GM10248 (cell line): Measurements from ENCODE around the gene WRNIP1.

Experiments used
- CTCF ChIA-PET: fragments of 300-600 bp; sonication (Branson Sonifier 250); formaldehyde crosslinking; extraction: SDS; loops from one replicate; lab custom pipeline; 2021; ENCODE audit warnings: antibody characterized with exemption; lab: Yijun Ruan, JAX
- POLR2A ChIA-PET: fragments of 350-650 bp; sonication (Branson Sonifier 250); formaldehyde crosslinking; extraction: SDS; loops from one replicate; lab custom pipeline; 2020; ENCODE audit warnings: antibody characterized with exemption; lab: Yijun Ruan, JAX
- DNase-seq: peaks from one replicate; pipeline ENCODE4 v3.0.0; 2012; ENCODE audit errors: extremely low spot score
- TF ChIP-seq, protein P1 (sequence below): IDR thresholded peaks from 2 replicates; pipeline ENCODE4 v1.5.1; 2012; ENCODE audit warnings: mild to moderate bottlenecking, low read depth; ENCODE audit errors: extremely low read depth, missing control alignments, control extremely low read depth

The WRNIP1 gene

GRCh38 chr6:2784061-2784460 is 18.9 kb downstream of the WRNIP1 start:
- TF ChIP-seq, protein P1, sequence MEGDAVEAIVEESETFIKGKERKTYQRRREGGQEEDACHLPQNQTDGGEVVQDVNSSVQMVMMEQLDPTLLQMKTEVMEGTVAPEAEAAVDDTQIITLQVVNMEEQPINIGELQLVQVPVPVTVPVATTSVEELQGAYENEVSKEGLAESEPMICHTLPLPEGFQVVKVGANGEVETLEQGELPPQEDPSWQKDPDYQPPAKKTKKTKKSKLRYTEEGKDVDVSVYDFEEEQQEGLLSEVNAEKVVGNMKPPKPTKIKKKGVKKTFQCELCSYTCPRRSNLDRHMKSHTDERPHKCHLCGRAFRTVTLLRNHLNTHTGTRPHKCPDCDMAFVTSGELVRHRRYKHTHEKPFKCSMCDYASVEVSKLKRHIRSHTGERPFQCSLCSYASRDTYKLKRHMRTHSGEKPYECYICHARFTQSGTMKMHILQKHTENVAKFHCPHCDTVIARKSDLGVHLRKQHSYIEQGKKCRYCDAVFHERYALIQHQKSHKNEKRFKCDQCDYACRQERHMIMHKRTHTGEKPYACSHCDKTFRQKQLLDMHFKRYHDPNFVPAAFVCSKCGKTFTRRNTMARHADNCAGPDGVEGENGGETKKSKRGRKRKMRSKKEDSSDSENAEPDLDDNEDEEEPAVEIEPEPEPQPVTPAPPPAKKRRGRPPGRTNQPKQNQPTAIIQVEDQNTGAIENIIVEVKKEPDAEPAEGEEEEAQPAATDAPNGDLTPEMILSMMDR: no peak
- ChIA-PET POLR2A (interaction anchor here (0.7 kb wide), 1 partner anchor 117 kb away, joined by 3 read pairs; no protein-coding TSS in a partner anchor), CTCF (interaction anchor here (0.9 to 2.5 kb wide), 5 partner anchors 11 to 148 kb away, joined by 3 to 9 read pairs (median 7); no protein-coding TSS in a partner anchor)
- no peak for DNase-seq

DNA sequence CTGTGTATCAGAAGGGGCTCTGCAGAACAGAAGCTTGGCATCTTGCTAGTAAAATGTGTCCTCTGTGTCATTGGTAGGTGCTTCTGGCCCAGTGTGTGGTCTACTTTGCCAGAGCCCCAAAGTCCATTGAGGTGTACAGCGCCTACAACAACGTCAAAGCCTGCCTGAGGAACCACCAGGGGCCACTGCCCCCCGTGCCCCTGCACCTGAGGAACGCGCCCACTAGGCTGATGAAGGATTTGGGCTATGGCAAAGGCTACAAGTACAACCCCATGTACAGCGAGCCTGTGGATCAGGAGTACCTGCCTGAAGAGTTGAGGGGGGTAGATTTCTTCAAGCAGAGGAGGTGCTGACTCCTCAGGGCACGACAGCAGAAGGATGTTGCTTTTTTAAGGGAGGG is 19.7 kb downstream of the WRNIP1 start:
- TF ChIP-seq, protein P1: no peak
- POLR2A ChIA-PET: no interaction called here
- CTCF ChIA-PET: interaction anchor here (2.2 to 2.4 kb wide), 2 partner anchors 12 to 147 kb away, joined by 6 to 9 read pairs; no protein-coding TSS in a partner anchor
- DNase-seq: no peak

GRCh38 chr6:2786269-2786668 is 21.1 kb downstream of the WRNIP1 start:
- no peak for DNase-seq
- ChIA-PET POLR2A (no interaction called here), CTCF (interaction anchor here (1.5 kb wide), 1 partner anchor 49 kb away, joined by 4 read pairs; no protein-coding TSS in a partner anchor)
- TF ChIP-seq, protein P1: no peak

GRCh38 chr6:2790588-2791449 is 25.6 kb downstream of the WRNIP1 start:
- POLR2A ChIA-PET: interaction anchor here (0.6 to 1.0 kb wide), 3 partner anchors 55 to 273 kb away, joined by 3 to 6 read pairs (median 5); no protein-coding TSS in a partner anchor
- CTCF ChIA-PET: interaction anchor here (0.7 to 4.1 kb wide), 51 partner anchors 9 to 1195 kb away, joined by 3 to 70 read pairs (median 4); partner anchors contain the start of gene SERPINB1
- TF ChIP-seq, protein P1: peak; percentile 65
- DNase-seq: peak; percentile 73

DNA sequence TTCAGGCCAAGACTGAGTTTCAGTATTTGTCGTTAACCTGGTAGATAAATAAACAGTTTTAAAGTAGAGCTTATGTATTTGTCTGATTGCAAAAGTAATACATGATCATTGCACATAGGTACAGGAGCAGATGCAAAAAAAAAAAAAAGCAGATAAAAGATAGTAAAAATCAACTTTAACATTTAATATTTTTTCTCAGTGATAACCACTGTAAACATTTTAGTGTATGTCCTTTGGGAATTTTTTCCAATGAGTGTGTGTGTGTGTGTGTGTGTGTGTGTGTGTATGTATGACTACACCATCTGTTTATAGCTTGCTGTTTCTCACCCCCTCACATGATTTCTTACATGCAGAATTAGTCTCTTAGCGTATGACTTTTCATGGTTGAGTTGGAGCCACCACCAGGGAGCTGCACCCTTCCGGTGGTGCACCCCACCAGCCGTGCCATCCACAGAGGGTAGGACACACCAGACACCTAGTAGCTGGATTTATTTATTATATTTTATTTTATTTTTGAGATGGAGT is 26.3 kb downstream of the WRNIP1 start:
- no peak for DNase-seq
- ChIA-PET POLR2A (interaction anchor here (0.6 to 1.0 kb wide), 4 partner anchors 55 to 272 kb away, joined by 3 to 6 read pairs (median 4); no protein-coding TSS in a partner anchor), CTCF (interaction anchor here (0.7 to 4.1 kb wide), 50 partner anchors 9 to 1195 kb away, joined by 3 to 70 read pairs (median 4); partner anchors contain the start of gene SERPINB1)
- TF ChIP-seq, protein P1: no peak

- POLR2A ChIA-PET: interaction anchor here (0.7 kb wide), 1 partner anchor 144 kb away, joined by 3 read pairs; no protein-coding TSS in a partner anchor
- TF ChIP-seq, protein P1: no peak
- DNase-seq: no peak
- CTCF ChIA-PET: interaction anchor here (1.0 to 4.1 kb wide), 21 partner anchors 8 to 468 kb away, joined by 3 to 70 read pairs (median 6); partner anchors contain the start of gene SERPINB1
Measured at GRCh38 chr6:2792330-2793110, 27.3 kb downstream of the WRNIP1 start.
